ENCODE data around the gene PACSIN2.
"Not testable (repeated sequence)": the region's sequence is repeated elsewhere in the genome, so short reads cannot be mapped to it uniquely, and the experiment has no call there.

Gene PACSIN2

GRCh38 chr22:43009444-43009843 is 5.5 kb downstream of the PACSIN2 start:
- DNase-seq (ENCODE audit: low read depth): no peak

GRCh38 chr22:43008921-43009320 is 6.0 kb downstream of the PACSIN2 start:
- DNase-seq (ENCODE audit: low read depth): no peak

- no peak for DNase-seq (ENCODE audit: low read depth)
Measured at GRCh38 chr22:43008509-43008908, 6.4 kb downstream of the PACSIN2 start.

GRCh38 chr22:43007519-43008102 is 7.3 kb downstream of the PACSIN2 start:
- DNase-seq (ENCODE audit: low read depth): no peak

- DNase-seq (ENCODE audit: low read depth): no peak
Measured at GRCh38 chr22:43006753-43007152, 8.2 kb downstream of the PACSIN2 start.

GRCh38 chr22:43006016-43006505 is 8.9 kb downstream of the PACSIN2 start:
- DNase-seq (ENCODE audit: low read depth): no peak

- DNase-seq (ENCODE audit: low read depth): no peak
Measured at GRCh38 chr22:43005106-43005505, 9.8 kb downstream of the PACSIN2 start.

- DNase-seq (ENCODE audit: low read depth): no peak
Measured at GRCh38 chr22:43004362-43005035, 10.4 kb downstream of the PACSIN2 start.

GRCh38 chr22:43002202-43002586 is 12.8 kb downstream of the PACSIN2 start:
- DNase-seq (ENCODE audit: low read depth): no peak

GRCh38 chr22:43001271-43002201 is 13.4 kb downstream of the PACSIN2 start:
- DNase-seq (ENCODE audit: low read depth): no peak

- no peak for DNase-seq (ENCODE audit: low read depth)
Measured at GRCh38 chr22:43000441-43001175, 14.3 kb downstream of the PACSIN2 start.

- no peak for DNase-seq (ENCODE audit: low read depth)
Measured at GRCh38 chr22:42997582-42998090, 17.3 kb downstream of the PACSIN2 start.

- DNase-seq (ENCODE audit: low read depth): no peak
Measured at GRCh38 chr22:42996646-42997365, 18.1 kb downstream of the PACSIN2 start.

- not testable (repeated sequence) for DNase-seq (ENCODE audit: low read depth)
Measured at GRCh38 chr22:42995654-42996053, 19.3 kb downstream of the PACSIN2 start.

GRCh38 chr22:42994917-42995562 is 19.9 kb downstream of the PACSIN2 start:
- no peak for DNase-seq (ENCODE audit: low read depth)

GRCh38 chr22:42994276-42994916 is 20.6 kb downstream of the PACSIN2 start:
- DNase-seq (ENCODE audit: low read depth): no peak

- no peak for DNase-seq (ENCODE audit: low read depth)
Measured at GRCh38 chr22:42993651-42994275, 21.2 kb downstream of the PACSIN2 start.

- no peak for DNase-seq (ENCODE audit: low read depth)
Measured at GRCh38 chr22:42992886-42993479, 22.0 kb downstream of the PACSIN2 start.

GRCh38 chr22:42992092-42992491 is 22.9 kb downstream of the PACSIN2 start:
- no peak for DNase-seq (ENCODE audit: low read depth)
